ENCODE results near the gene PEX7.

The PEX7 gene

GRCh38 chr6:136880748-136881460, 58.5 kb downstream of the PEX7 start:
- TF ChIP-seq, protein P1, sequence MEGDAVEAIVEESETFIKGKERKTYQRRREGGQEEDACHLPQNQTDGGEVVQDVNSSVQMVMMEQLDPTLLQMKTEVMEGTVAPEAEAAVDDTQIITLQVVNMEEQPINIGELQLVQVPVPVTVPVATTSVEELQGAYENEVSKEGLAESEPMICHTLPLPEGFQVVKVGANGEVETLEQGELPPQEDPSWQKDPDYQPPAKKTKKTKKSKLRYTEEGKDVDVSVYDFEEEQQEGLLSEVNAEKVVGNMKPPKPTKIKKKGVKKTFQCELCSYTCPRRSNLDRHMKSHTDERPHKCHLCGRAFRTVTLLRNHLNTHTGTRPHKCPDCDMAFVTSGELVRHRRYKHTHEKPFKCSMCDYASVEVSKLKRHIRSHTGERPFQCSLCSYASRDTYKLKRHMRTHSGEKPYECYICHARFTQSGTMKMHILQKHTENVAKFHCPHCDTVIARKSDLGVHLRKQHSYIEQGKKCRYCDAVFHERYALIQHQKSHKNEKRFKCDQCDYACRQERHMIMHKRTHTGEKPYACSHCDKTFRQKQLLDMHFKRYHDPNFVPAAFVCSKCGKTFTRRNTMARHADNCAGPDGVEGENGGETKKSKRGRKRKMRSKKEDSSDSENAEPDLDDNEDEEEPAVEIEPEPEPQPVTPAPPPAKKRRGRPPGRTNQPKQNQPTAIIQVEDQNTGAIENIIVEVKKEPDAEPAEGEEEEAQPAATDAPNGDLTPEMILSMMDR (IDR thresholded peaks at IDR 0.05; ENCODE audit: unreplicated experiment in 3 of 3) = no peak
- Mint-ChIP-seq H3K4me3 (no peak overlapping the region), H3K9me3 (peaks cover 18% of the 10 kb centered on the region), H3K4me1 (no peaks in the 10 kb centered on the region), H3K36me3 (ENCODE audit: low read depth) (peaks cover 26% of the 10 kb centered on the region), H3K27ac (no peak overlapping the region), H3K27me3 (ENCODE audit: low read depth) (no peaks in the 10 kb centered on the region)

GRCh38 chr6:136886091-136886490, 63.7 kb downstream of the PEX7 start:
- Mint-ChIP-seq H3K4me3 (no peak overlapping the region), H3K36me3 (ENCODE audit: low read depth) (peaks cover 4% of the 10 kb centered on the region), H3K27ac (no peak overlapping the region), H3K9me3 (no peaks in the 10 kb centered on the region), H3K4me1 (peaks cover 29% of the 10 kb centered on the region), H3K27me3 (ENCODE audit: low read depth) (no peaks in the 10 kb centered on the region)
- TF ChIP-seq, protein P1 (IDR thresholded peaks at IDR 0.05; ENCODE audit: unreplicated experiment in 3 of 3) = no peak

GRCh38 chr6:136887953-136888352, 65.6 kb downstream of the PEX7 start:
- H3K9me3 Mint-ChIP-seq = no peaks in the 10 kb centered on the region
- H3K36me3 Mint-ChIP-seq (ENCODE audit: low read depth) = no peaks in the 10 kb centered on the region
- H3K4me3 Mint-ChIP-seq = no peak overlapping the region
- peaks cover 31% of the 10 kb centered on the region for H3K4me1 Mint-ChIP-seq
- no peaks in the 10 kb centered on the region for H3K27me3 Mint-ChIP-seq (ENCODE audit: low read depth)
- peak overlapping the region in 1 of 3 experiments; percentile 13 for H3K27ac Mint-ChIP-seq
- TF ChIP-seq, protein P1 (IDR thresholded peaks at IDR 0.05; ENCODE audit: unreplicated experiment in 3 of 3) = no peak

DNA sequence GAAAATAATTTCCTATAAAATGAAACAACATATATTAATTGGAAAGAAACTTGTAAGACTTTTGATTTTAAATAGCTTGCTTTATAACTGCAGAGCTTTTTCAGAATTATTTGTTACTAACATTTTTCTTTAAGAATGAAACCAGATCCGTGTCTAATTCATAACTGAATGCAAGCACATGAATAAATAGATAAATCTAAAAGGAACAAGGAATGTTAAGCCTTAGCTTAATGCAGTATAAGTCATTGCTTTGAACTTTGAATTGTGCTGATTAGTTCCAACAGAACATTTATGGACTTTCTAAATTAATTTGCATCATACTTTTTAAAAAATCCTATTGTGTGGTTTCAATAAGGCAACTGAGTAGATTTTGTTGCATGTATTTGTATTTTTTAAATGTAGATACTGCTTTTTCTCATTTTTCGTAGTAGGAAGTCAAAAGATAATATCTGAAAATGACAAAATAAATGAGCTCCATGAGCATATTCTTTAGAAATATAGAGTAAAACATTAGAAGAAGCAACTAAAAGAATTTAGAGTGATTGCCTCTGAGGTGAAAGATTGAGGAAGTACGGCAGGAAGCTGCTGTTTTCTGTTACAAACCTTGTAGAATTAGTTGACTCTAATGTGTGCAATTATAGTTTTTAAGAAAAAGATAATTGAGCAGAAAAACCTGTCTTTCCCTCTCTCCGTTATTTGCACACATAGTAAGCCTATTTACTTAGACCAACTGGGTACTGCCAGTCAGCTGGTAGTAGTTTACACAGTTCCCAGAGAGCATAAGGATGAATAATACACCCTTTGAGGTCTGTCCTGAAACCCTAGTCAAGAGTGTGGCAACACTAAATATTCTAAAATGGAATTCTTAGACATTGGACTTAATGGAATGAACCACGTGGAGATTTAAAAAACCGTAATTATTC, 67.1 kb downstream of the PEX7 start:
- Mint-ChIP-seq H3K4me3 (no peak overlapping the region), H3K27ac (peak overlapping the region in 1 of 3 experiments; percentile 56)
- TF ChIP-seq, protein P1 (IDR thresholded peaks at IDR 0.05; ENCODE audit: unreplicated experiment in 3 of 3) = no peak

GRCh38 chr6:136890194-136890839, 67.9 kb downstream of the PEX7 start:
- Mint-ChIP-seq H3K4me1 (peaks cover 31% of the 10 kb centered on the region), H3K4me3 (no peak overlapping the region), H3K27me3 (ENCODE audit: low read depth) (no peaks in the 10 kb centered on the region), H3K36me3 (ENCODE audit: low read depth) (peaks cover 4% of the 10 kb centered on the region), H3K9me3 (no peaks in the 10 kb centered on the region), H3K27ac (peak overlapping the region; percentile 12 to 56 (median 20))
- TF ChIP-seq, protein P1 (IDR thresholded peaks at IDR 0.05; ENCODE audit: unreplicated experiment in 3 of 3) = no peak

More for the DNA sequence above, 67.1 kb downstream of the PEX7 start:
- Mint-ChIP-seq H3K27me3 (ENCODE audit: low read depth) (no peaks in the 10 kb centered on the region), H3K4me1 (peaks cover 31% of the 10 kb centered on the region), H3K9me3 (no peaks in the 10 kb centered on the region), H3K36me3 (ENCODE audit: low read depth) (peaks cover 4% of the 10 kb centered on the region)

All from nephron (organoid).